Stimulated activated CD8-positive, alpha-beta memory T cell treated with anti-CD3 and anti-CD28 coated beads, Interleukin-7, amount 100 ng/mL, for 48 hours (primary cell): ENCODE data around the gene TSPAN17.
A peak's percentile ranks its signal among the peaks of the same experiment; 100 is the strongest.

Source experiments
- DNase-seq, 2 donors: peaks; one replicate each; pipeline ENCODE4 v3.0.0-alpha.2; 2020; ENCODE audit warnings: low read depth in 1 of 2; ENCODE audit errors: extremely low read depth in 1 of 2

TSPAN17 gene

DNA sequence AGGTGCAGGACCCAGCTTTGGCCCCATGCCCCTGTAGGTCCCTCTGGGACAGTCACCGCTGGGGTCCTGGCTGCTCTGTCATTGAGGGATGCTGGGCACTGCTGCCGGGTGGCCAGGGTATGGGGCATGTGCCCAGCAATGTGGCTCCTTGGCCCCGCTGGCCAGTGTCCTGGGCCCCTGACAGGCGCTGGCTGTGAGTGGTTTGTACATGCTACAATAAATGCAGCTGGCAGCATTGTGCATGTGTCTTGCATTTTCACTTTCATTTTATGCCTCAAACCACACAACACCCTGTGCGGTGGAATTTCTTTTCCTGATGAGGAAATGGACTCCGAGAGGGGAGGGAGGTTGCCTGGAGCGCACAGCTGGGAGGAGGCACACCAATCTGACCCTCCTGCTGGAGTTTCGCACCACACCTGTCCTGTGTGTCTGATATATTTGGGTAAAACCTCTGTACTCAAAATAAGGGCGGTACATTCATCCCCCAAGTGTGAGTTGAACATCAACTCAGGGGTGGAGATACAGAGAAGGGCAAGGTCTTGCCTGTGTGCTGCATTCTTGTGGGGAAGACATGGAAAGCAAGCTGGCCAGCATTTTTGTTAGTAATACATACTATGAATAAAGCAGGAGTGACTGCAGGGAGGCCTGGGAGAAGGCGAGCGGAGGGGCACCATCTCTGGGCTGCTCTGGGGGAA is 11.7 kb downstream of the TSPAN17 start:
- DNase-seq, result no peak

DNA sequence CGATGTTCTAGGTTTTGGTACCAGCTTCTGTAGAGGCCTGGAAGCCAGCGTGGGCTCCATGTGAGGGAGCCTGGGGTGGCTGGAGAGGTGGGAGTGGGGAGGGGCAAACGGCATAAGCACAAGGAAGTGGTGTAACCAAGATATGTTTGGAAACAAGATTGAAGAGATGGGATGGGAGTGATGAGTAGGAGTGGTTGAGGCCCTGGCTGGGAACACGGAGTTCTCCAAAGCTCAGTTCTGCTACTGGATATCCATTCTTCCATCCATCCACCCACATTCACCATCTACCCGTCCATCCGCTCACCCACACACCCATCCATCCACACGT is 12.2 kb downstream of the TSPAN17 start:
- DNase-seq, result no peak

DNA sequence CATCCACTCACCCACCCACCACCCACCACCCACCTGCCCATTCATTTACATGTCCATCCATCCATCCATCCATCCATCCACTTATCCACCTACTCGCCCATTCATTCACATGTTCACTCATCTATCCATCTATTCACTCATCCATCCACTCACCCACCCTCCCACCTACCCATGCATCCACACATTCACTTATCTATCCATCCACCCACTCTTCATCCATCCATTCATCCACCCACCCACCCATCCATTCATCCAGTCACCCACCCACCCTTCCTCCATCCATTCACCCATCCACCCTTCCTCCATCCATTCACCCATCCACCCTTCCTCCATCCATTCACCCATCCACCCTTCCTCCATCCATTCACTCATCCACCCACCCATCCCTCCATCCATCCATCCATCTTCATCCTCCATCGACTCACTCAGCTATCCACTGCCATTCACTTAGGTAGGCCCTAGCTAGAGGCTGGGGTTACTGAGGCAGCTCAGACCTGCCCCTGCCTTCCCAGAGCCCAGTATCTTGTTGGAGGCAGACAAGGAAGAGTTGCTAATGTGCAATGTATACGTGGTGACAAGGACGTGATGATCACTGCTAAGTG is 12.7 kb downstream of the TSPAN17 start:
- no peak for DNase-seq

DNA sequence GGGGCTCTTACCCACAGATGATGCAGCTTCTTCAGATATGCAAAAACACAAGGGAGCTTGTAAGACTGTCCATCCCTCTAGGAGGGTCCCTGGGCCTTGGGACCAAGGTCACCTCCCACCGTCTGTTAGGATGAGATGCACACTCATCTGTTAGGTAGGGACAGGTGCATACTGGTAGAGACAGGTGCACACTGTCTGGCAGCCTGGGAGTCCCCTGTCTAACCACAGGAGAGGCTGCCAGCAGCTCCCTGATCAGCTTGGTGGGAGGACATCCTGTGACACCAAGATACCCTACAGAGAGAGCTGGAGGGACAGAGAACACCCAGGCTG is 13.2 kb downstream of the TSPAN17 start:
- no peak for DNase-seq

DNA sequence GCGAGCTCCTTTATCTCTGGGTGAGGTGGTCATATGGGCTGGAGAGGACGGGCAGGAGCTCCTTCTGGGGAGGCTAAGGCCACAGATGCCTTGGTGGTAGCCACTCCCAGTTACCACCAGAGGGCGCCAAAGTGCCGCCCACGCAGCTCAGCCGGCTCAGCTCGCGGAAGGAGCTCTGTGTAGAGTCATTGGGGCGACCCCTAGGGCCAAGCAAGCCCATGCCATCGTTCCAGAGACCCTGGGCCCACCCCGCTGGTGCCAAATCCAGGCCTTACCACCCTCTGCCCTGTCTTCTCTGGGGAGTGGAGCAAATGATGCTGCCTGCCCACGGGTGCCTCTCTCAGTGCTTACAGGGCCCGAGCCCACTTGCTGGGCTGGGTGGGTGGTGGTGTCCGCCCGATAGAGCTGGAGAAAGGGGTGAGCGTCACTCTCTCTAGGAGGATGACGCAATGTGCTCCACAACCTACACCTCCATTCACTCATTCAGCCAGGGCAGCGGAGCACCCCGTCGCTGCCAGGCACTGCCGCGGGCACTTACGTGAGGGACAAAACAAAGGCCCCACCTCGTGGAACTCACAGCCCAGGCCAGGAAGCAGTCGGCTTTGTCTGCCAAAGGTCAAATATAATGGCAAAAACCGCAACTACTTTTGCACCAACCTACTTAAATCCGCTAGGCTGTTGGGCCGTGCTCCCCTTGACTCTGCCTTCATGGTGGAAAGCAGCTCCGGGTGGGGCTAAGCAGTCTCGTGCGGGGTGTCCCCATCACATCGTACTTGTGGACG is 13.8 kb downstream of the TSPAN17 start:
- peak; percentile 50 to 58 for DNase-seq

DNA sequence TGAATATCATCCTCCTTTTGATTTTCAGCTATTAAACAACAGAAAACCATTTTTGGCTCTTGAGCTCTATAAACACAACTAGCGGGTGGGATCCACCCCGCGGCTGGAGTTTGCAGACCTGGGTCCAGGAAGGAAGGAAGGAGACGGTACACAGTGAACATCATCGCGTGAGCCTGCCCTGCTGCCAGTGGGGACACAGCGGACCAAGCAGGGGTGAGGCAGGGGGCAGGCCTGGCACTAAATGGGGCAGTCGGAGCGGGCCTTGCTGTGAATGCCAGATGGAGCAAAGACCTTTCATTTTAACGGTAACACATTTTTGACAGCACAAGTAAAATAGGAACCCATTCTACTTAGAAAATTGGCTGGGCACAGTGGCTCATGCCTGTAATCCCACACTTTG is 14.4 kb downstream of the TSPAN17 start:
- no peak for DNase-seq

DNA sequence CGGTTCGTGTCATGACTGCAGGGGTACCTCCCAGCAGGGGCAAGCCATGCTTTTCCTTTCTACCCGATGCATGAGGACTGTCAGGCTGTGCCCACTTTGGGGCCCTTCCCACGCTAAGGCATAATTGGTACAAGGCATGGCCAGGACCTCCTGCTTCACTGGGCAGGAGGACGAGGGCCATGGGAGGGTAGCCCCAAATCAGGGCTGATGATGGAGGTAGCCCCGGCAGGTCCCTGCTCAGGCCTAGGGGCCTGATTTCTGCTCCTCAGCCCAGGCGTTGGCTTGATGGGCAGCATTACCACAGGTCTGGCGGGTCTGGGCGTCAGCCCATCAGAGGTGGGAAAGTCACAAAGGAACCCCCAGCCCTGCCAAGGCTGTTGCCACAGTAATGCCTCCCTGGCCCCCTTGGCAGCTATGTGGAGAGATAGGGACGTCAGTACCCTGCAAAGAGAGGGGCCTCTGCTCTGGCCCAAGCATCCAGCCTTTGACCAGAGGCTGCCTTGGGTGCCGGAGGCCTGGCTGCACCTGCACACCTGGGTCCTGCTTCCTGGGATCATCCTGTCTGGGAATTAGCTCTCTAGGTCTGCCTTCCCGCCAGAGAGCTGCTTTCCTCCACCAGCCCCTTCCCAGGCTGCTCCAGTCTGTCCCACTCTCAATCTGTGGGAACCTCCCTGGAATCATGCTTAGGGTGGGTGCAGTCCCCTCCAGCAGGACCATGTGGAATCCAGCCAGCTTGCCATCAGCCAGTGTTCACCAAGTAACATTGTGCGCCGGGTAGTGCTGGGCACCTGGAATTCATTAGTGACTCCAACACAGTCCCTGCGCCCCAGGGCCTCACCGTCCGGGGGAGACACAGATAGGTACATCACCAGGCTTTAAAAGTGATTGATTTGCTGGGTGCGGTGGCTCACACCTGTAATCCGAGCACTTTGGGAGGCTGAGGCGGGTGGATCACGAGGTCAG is 15.4 kb downstream of the TSPAN17 start:
- no peak for DNase-seq

DNA sequence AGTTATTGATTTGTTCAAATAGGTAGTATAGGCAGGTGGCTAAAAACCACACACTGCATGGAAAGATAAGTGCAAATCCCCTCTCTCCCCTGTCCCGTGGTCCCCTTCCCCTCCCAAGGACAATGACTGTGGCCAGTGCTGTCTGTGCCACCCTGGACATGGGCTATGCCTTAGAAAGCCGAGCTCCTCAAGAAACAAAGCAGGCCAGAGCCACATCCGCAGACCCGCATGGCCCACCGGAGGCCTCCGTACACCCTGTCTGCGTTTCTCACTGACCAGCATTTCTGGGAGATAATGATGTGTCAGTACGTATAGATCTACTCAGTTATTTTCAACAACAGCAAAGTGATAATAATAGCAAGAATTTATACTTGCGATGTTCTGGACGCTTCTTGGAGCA is 16.3 kb downstream of the TSPAN17 start:
- DNase-seq, result no peak

DNA sequence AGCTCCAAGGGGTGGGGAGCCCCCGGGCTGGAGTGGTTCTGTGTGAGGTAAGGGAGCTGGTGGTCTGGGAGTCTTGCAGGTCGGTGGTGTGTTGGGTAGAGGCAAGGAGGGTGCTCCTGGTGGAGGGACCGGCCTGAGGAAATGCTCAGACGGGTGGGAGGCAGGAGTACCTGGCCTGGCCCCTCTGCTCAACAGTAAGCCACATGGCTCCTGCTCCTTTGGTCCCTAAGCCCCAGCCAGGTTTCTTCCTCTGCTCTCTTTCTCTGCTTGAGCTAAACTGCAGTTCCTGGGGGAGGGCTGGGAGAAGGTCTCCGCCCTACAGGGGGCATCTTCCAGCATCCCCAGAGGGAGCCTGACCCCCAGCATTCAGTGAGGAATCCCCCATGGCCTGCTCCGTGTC is 17.2 kb downstream of the TSPAN17 start:
- DNase-seq, result no peak

DNA sequence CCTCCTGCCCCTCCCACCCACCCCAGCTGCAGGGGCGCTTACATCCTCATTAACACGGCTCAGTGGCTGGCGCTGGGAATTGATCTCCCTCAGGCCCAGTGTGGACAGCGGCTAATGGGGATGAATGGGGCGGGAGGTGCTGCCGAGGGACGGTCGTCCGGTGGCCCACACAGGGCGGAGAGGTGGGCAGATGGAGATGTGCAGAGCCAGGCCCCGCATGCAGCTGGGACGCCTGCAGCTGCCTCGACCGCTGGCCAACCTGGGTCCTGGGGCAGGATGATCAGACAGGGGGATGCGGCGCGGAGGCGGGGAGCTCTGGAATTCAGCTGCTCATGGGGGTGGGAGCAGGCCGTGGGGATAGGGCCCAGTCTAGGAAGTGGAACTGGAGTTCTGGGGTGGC is 17.6 kb downstream of the TSPAN17 start:
- no peak for DNase-seq

DNA sequence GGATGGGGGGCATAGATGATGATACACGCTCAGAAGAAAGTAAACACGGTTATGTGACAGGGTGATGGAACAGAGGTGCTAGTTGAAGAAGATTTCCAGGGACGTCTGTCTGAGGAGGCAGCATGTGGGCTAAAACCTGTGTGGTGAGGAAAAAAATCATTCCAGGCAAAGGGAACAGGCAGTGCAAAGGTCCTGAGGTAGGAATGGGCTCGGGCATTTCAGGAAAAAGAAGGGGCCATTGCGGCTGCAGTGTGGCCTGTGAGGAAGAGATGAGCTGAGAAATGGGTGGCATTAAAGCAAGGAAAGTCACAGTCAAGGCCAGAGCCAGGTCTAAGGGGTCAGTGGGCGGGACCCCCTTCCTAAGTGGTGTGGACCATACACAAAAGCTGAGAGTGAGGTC is 18.2 kb downstream of the TSPAN17 start:
- no peak for DNase-seq

DNA sequence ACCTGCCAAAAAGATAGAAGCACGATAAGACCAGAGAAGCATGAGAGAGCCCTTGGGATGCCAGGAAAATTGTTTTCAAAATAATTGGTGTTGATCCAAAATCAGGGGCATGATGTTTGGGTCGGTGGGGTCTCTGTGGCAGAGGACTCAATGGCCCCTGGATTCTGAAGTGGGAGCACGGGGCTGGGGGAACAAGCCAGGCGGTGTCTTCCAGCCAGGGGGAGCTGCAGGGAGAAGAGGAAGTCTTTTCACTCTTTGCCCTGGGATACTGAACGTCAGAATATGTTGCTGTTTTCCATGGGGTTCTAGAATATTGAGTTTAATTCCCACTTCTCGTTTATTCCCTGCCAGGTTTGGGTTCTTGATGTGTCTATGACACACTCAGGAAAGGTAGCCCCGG is 20.4 kb downstream of the TSPAN17 start:
- no peak for DNase-seq

DNA sequence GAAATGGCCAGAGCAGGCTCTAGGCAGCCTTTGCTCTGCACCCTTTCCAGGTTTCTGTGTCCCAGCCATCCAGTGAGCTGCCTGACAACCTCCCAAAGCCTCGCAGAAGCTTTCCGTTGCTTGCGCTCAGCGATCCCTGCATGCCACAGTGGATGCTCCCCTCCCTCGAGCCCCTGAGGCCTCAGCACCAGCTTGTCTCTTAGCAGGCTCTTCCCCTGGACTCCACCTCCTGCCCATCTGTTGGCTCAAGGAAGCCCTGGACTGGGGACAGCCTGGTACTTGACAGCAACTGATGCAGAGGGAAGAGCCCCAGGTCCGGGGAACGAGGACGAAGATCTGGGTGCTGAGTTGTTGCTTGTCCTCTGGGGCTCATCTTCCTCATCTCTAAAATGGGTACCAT is 23.2 kb downstream of the TSPAN17 start:
- no peak for DNase-seq

DNA sequence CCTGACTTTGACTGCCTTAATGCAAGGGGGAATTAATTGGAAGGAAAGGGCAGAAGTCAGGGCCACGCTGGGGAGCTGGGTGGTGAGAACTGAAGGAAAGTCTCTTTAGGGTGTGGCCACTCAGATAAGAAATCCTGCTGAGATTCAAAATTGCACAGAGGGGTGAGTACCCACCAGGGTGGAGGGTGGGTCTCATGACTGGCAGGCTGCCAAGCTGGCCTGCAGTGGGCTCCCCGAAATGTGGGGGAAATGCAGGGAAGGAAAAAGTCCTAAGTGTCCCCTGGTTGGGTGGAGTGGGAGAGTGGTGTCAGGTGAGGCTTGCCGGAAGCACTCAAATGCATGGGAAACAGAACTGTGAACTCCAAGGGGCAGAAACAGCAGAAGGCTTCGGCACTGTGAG is 24.1 kb downstream of the TSPAN17 start:
- no peak for DNase-seq

DNA sequence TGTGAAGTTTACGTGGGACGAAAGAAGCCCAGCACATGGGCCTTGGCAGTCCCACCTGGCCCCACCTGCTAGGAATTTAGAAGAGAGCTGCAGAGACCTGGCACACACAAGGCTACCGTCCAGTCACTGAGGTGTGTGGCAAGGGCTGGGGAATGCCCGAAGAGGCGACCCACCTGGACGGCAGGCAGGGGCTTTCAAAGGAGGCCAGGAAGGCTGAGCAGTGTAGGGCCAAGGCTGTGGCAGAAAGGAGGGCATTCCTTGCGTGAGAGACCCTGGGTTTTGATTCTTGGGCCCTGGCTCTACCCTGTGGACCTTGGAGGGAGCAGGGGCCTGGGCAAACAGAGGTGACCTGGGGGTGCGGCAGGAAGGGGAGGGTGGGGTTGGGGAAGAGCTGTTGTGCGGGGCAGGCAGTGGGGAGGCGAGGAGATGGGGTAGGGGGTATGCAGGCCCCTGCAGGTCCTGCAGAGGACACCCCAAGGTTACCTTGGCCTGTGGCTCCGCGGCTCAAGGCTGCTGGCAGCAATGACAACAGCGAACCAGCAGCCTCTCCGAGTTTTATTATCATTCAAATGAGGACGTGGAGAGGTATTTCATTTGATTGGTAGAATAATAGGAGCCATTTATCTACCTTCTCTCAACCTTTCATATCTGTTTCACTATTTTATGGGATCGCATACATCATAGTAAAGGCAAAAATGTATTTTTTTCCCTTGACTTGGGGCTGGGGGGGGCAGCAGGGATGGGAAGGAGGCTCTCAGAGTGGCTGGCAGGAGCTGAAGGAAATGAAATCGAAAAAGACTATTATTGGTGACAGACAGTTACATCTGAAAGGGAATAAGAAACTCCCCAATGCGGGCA is 24.8 kb downstream of the TSPAN17 start:
- DNase-seq, result no peak

DNA sequence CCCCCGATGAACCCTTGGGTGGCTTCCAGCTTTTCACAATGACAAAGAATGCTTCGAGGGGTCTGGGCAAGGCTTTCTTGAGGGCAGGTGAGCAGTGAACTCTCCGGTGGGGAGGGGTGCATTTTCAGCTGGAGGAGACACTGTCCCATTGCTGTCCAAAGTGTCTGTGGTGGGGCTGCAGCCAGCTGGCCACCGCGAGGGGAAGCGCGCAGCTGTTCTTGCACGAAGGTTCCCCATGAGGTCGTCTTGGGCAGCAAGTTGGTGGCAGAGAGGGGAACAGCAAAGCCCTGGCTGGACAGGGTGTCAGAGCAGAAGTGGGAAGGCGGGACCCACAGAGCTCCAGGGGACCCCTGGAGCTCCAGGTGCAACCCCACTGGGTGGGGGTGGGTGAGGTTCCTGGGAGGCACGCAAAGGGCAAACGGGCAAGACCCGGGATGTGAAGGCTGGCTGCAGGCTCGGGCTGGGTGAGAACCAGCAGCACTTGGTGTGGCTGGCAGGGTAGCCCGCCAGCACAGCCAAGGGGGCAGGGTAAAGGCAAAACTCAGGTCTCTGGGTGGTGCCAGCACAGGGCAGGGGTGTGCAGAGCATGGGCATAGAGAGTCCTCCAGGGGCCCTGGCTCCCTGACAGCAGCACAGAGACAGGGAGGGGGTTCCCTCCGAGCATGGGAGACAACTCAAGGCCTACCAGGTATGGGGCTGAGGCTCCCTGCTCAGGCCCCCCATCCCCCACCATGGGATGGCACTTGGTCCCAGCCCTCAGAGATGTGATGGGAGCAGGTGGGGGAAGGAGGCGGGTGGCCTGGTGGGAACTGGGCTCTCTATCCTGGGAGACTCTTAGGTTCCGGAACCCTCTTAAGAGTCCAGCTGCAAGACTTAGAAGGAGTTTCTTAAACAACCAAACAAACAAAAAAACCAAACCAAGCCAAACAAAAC is 26.6 kb downstream of the TSPAN17 start:
- DNase-seq, result no peak

DNA sequence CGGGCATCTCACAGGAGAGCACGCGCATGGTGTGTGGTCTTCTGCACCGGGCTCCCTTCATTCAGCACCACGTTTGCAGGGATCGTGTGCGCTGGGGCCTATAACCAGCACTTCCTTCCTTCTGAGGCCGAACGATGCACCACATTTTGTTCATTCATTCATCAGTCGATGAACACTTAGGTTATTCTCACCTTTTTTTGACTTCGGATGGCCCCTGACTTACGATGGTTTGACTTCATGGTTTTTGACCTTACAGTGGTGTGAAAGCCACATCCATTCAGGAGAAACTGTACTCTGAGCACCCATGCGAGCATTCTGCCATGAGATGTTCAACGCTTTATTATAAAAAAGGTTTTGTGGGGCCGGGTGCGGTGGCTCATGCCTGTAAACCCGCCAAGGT is 27.5 kb downstream of the TSPAN17 start:
- DNase-seq, result no peak

DNA sequence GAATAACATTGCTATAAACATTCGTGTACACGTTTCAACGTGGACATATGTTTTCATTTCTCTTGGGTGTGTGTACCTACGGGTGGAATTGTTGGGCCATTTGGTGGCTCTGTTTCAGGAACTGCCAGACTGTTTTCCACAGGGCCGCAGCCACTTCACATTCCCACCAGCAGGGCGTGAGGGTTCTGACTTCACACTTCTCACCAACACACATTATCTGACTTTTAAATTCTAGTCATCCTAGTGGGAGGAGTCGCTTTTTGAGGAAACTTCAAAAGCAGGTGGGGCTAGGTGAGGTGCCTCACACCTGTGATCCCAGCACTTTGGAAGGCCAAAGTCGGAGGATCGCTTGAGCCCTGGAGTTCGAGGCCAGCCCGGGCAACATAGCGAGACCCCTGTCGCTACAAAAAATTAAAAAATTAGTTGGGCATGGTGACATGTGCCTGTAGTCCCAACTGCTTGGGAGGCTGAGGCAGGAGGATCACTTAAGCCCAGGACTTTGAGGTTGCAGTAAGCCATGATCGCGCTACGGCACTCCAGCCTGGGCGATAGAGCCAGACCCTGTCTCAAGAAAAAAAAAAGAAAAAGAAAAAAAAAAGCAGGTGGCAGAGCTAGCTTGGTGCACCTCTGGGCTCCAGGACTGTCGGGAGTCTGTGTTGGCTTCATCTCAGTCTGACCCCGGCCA is 28.5 kb downstream of the TSPAN17 start:
- DNase-seq, result no peak

DNA sequence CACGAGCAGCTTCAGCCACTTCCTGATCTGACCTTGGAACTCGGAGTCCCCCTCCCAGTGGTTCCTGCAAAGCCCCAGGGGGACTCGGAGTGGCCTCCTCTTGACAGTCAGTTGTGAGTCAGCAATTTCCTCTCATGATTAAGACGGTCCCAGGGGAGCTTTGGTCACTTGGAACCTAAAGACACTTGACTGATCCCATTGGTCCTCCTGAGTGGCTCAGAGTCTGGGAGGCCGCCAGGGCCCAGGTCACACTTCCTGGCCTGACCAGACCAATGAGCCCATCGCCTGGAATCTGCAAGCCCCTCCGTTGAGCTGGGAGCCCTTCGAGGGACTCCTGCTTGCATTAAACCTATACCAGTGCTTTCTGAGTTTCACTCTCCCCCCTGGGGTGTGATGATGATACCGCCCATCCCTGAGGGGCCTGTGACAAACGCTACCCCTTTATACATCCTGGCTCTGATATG is 29.1 kb downstream of the TSPAN17 start:
- DNase-seq, result no peak
